DMS 273 treated with DMSO at 0.1 percent for 48 hours (cell line): ENCODE results near the gene WDCP.
A peak's percentile ranks its signal among the peaks of the same experiment; 100 is the strongest.
"Not testable (repeated sequence)": the region's sequence is repeated elsewhere in the genome, so short reads cannot be mapped to it uniquely, and the experiment has no call there.

ENCODE experiments used
- DNase-seq: peaks from one replicate; lab custom pipeline; 2025; lab: John Stamatoyannopoulos, UW

The WDCP gene, protein sequence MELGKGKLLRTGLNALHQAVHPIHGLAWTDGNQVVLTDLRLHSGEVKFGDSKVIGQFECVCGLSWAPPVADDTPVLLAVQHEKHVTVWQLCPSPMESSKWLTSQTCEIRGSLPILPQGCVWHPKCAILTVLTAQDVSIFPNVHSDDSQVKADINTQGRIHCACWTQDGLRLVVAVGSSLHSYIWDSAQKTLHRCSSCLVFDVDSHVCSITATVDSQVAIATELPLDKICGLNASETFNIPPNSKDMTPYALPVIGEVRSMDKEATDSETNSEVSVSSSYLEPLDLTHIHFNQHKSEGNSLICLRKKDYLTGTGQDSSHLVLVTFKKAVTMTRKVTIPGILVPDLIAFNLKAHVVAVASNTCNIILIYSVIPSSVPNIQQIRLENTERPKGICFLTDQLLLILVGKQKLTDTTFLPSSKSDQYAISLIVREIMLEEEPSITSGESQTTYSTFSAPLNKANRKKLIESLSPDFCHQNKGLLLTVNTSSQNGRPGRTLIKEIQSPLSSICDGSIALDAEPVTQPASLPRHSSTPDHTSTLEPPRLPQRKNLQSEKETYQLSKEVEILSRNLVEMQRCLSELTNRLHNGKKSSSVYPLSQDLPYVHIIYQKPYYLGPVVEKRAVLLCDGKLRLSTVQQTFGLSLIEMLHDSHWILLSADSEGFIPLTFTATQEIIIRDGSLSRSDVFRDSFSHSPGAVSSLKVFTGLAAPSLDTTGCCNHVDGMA

DNA sequence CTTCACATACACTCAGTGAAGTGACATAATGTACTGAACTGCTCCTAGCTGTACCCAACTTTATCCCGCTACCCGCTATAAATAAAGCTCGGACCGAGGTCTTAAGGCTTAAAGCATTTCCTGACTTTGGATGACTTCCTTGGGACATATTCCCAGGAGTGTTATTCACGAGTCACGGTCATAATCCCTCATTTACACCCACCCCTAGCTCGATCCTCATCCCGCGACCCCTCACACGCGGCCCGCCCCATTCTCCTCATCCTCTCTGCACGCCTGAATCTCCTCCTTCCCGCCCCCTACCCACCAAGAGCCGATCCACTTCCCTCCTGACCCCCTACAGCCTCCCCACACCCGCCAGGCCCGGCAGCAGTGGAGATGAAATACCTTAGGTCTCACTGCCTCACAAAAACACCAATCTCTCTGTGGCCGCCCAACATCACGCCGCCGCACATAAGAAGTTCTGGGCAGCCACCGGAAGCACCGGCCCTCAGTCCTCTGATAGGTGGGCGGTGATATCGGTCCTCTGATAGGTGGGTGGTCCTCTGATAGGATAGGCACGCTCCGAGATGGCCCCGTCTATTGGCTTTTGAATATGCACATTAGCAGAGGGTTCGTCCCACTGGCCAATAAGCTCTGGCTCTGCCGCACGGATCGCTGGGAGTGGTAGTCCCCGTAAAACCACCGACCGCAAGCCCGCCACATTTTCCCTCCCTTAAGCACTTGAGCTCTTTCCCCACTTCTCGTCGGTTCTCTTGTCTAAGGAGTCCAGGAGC is at the start of gene WDCP:
WDCP (minus strand) TSS at position 462 of the 773 bp plus-strand sequence. CDS start 7,897 bp downstream, outside the sequence.
- DNase-seq = peak; percentile 96

DNA sequence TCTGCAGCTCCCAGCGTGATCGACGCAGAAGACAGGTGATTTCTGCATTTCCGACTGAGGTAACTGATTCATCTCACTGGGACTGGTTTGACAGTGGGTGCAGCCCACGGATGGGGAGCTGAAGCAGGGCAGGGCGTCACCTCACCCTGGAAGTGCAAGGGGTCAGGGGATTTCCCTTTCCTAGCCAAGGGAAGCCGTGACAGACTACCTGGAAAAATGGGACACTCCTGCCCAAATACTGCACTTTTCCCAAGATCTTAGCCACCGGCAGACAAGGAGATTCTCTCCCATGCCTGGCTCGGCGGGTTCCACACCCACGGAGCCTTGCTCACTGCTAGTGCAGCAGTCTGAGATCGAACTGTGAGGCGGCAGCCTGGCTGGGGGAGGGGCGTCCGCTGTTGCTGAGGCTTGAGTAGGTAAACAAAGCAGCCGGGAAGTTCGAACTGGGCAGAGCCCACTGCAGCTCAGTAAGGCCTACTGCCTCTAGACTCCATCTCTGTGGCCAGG is 48.0 kb upstream of the WDCP start:
- DNase-seq = not testable (repeated sequence)

GRCh38 chr2:24093270-24093669 is 46.1 kb upstream of the WDCP start:
- DNase-seq = not testable (repeated sequence)

GRCh38 chr2:24088821-24089359 is 41.7 kb upstream of the WDCP start:
- DNase-seq = no peak

DNA sequence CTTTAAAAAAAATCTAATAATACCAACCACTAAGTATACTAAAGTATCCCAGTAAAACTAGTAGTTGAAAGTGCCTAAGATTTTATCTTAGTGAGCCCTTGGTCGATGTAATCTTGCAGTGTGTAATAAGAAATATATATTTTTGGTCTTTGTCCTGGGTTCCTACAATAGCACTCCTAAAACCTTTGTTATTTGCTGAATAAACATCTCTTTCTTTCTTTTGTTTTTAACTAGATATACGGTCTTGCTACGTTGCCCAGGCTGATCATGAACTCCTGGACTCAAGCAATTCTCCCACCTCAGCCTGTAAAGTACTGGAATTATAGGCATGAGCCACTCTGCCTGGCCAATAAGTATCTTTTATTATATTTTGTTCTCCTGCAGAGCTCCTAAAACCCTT is 39.8 kb upstream of the WDCP start:
- no peak for DNase-seq

DNA sequence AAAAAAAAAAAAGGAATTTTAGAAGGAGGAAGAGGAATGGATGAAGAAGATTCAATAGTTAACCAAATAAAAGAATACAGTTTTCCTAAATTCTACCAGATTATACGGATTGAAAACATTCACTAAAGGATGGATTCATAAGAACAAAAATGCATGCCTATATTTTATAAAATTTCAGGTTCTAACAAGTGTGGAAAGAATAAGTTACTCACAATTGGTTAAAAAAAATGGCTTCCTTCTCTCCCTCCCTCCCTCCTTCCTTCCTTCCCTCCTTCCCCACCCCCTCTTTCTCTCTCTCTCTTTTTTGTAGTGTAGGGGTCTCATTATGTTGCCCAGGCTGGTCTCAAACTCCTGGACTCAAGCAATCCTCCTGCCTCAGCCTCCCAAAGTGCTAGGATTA is 39.0 kb upstream of the WDCP start:
- no peak for DNase-seq

DNA sequence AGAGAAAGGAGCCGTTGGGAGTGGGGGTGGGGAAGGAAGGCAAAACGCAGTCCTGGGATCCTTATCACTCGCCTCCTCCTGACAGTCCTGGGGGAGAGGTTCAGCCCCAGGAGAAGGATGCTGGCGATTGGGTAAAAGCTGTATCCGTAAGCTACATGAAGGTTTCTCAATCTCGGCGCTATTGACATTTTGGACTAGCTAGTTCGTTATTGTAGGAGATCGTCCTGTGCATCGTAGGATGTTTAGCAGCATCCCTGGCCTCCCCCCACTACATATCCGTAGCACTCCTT is 38.0 kb upstream of the WDCP start:
- no peak for DNase-seq

- peak; percentile 78 for DNase-seq
Observed at GRCh38 chr2:24084386-24085199, 37.4 kb upstream of the WDCP start, which contains the start of gene TP53I3. TP53I3 (minus strand) TSS chr2:24084834; CDS start chr2:24084326, 508 bp downstream.

DNA sequence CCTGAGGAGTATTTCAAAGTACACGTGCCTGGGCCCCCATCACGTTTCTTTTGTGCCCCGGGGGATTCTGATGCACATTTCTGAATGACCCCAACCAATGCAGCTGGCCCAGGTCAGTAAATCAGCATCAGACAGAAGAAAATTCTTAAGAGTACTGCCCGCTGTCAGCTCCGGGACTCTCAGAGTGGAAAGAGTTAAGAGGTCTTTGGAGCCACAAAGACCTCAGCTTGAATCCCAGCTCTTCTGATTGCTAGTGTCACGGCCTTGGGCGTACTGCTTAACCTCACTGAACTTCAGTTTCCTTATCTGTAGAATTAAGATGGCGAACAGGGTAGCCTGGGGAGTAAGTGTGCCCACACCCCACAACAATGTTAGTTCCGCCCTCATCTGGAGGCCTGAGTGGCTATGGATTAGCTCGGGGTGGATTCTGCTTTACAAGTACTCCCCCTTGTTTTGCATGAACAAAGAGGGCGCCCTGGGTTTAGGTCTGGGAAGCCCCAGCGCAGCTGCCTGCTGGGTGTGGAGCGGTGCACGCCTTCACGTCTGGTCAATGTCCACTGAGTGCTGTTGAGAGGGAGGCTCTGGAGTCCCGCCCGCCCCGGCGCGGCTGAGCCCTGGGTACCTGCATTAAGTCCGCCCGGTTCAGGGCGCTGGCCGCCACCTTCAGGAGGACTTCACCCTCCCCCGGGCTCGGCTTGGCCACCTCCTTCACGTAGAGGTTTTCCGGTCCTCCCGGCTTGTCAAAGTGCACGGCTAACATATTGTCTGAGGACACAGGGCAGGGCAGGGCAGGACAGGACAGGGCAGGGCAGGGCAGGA is 36.6 kb upstream of the WDCP start:
- peak; percentile 28 for DNase-seq

GRCh38 chr2:24082787-24083566 is 35.8 kb upstream of the WDCP start:
- no peak for DNase-seq

GRCh38 chr2:24080701-24081100 is 33.5 kb upstream of the WDCP start:
- no peak for DNase-seq

DNA sequence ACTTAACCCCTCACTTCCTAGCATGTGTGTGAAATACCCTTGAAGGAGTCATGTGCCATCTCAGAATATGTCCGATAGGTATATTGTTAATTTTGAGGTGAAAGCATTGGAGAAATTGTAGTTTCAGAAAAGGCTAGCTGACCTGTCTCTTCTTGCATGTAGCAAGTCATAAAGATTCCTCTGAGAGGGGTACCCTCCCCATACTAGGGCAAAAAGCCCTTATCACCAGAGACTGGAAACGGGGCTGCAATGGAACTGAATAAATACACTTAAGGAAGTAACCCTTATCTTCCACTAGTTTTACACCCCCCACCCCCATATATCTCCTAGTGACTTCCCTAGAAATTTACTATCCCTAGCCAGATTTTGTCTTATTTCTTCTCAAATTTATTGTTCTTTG is 30.7 kb upstream of the WDCP start:
- DNase-seq = no peak

DNA sequence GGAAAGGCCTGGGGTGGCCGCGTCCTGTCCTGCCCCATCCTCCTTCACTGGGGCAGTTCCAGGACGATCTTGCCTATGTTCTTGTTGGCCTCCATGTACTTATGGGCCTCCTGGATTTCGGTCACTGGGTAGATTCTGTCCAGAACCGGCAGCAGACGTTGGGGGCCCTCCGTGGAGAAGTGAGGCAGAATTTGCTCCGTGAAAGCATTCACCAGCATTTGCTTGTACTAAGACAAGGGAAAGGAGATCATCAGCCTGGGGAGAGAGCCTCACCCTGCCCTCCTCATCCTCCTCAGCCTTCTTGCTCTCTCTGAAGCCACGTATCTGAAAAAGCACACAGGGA is 30.3 kb upstream of the WDCP start:
- DNase-seq = no peak

DNA sequence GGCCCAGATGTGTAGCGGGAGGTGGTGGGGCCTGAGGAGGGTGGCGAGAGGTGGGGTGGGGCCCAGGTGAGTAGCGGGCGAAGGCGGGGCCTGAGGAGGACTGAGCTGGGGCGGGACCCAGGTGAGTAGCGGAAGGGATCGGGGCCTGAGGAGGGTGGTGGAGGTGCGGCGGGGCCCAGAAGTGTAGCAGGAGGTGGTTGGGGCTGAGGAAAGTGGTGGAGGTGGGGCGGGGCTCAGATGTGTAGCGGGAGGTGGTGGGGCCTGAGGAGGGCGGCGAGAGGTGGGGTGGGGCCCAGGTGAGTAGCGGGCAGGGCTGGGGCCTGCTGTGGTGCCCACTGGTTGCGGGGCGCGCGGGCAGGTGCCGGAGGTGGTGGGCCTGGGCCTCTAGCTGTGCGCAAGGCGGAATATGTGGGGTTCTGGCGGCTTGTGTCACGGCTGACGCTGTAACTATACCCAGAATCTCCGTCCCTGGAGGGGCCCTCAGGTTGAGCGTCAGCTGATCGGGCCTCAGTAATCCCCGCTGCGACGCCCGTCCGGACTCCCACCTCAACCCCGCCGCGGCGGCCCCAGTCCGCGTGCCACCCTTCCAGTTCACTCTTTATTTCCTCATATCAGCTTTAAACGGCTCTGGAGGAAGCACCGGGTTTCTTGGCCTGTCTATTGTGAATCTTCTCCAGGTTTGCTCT is 29.8 kb upstream of the WDCP start:
- DNase-seq = no peak

- peak; percentile 94 for DNase-seq
Observed at GRCh38 chr2:24075915-24076848, 29.0 kb upstream of the WDCP start, which contains the start of gene SF3B6. SF3B6 (minus strand) TSS chr2:24076326; CDS start chr2:24076229, 97 bp downstream.

DNA sequence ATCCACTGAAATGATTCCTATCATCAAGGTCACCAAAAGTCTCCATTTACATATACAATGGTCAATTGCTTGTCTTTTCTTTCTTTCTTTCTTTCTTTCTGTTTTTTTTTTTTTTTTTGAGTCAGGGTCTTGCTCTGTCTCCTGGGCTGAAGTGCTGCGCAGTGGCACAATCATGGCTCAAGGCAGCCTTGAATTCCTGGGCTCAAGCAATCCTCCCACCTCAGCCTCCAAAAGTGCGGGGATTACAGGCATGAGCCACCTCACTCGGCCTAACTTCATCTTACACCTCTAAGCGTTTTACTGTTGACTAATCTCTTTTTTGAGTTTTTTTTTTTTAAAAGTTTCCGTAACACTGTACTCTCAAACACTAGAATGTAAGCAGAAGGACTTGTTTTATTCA is 28.1 kb upstream of the WDCP start:
- no peak for DNase-seq

DNA sequence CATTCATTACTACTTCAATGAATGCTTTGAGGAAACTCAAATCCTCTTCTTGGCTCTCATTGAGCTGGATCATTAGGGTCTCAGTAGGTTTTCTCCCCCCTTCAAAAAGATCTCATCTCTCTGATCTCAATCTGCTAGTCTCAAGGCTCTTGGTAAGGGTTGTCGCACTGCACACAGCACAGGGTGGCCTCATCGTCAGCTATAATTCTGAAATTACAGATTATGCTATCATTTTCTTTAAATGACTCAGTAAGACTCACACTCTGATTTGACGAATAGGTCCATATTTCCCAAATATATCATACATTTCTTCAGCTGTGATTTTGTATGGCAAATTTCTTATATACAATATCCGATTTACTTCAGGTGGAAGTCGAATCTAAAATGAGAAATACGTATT is 26.6 kb upstream of the WDCP start:
- no peak for DNase-seq

- no peak for DNase-seq
Observed at GRCh38 chr2:24072259-24072658, 25.1 kb upstream of the WDCP start.
